NCI-H1417 treated with DMSO at 0.1 percent for 48 hours (cell line): ENCODE measurements around the gene GPR27.

Experiments used
- DNase-seq: peaks from one replicate; lab custom pipeline; 2025; lab: John Stamatoyannopoulos, UW

The GPR27 gene

DNA sequence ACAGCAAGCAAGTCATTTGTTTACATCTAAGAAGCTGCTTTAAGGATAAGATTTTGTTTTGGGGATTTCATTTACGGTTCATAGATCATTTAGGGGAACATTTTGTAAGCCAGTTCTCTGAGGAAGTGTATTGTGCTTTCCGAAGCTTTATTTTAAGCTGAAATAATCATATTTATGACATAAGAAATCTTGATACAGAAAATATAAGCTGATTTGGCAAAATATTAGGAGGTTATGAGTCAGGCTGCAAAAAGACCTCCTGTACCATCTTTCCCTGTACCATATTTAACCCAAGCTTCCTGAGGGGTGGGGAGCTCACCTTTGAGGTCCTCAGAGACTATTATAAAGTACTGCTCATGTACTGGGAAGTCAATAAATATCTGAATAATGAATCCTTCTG, 20.3 kb upstream of the GPR27 start:
- no peak for DNase-seq

DNA sequence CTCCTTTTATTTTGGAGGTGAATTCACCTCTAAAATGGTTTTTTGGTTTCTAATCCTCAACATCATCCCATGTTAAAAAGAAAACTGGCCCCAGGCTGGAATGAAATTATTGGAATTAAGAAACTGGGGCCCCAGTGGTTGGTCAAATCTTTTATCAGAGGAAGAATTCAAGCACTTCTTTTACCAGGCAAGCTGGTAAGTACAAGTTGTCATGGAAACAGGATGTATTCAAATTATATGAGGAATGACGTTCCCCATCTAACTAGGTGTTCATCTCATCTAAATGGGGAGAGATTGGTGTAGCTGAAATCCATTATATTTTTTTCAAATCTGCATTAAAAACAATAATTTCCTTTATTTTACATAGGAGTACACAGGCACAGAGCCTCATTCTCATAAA, 18.8 kb upstream of the GPR27 start:
- DNase-seq: no peak

DNA sequence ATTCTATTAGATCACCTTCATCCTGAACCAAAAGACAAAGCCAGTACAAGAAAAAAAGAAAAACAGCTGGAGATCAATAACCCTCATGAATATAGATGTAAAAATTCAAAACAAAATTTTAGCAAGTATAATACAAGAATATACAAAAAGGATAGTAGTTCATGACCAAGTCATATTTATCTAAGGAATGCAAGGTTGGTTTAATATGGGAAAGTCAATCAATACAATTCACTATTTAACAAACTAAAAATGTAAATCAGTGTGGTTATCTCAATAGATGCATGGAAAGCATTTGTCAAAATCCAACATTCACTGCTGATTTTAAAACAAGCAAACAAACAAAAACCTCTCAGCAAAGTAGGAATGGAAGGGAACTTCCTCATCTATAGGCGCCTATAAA, 11.0 kb upstream of the GPR27 start:
- no peak for DNase-seq

DNA sequence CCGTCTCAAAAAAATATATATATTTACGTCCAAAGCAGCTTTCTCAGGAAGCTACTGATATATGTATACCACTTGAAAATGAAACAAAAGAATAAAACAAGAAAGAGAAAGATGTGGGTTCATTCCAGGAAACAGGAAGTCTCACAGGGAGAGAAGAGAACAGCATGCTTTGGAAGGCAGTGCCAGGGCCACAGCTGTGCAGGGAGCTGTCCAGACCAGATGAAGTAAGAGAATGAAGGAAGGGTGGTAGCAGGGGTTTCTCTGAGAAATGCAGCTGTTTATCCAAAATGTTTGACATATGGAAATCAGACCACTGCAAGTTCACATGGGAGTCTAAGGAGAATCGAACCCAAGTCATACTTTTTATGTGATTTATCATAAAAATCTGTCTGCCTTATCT, 8.9 kb upstream of the GPR27 start:
- no peak for DNase-seq

DNA sequence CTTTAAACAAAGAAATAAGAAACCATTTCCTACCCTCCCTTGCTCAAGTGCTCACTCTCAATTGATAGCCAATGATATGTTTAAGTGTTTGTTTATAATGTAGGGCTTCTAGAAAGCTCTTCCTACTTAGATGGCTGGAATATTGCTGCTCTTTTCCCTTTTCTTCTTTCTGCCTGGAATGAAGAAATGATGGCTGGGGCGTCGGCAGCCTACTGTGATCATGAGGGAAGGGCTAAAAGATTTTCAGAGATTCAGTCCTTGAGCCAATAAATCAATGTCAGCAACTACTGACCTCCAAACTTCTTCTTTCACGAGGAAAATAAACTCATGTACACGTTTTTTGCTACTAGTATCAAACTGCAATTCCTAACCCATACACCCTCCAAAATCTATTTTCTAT, 2.1 kb upstream of the GPR27 start:
- no peak for DNase-seq

DNA sequence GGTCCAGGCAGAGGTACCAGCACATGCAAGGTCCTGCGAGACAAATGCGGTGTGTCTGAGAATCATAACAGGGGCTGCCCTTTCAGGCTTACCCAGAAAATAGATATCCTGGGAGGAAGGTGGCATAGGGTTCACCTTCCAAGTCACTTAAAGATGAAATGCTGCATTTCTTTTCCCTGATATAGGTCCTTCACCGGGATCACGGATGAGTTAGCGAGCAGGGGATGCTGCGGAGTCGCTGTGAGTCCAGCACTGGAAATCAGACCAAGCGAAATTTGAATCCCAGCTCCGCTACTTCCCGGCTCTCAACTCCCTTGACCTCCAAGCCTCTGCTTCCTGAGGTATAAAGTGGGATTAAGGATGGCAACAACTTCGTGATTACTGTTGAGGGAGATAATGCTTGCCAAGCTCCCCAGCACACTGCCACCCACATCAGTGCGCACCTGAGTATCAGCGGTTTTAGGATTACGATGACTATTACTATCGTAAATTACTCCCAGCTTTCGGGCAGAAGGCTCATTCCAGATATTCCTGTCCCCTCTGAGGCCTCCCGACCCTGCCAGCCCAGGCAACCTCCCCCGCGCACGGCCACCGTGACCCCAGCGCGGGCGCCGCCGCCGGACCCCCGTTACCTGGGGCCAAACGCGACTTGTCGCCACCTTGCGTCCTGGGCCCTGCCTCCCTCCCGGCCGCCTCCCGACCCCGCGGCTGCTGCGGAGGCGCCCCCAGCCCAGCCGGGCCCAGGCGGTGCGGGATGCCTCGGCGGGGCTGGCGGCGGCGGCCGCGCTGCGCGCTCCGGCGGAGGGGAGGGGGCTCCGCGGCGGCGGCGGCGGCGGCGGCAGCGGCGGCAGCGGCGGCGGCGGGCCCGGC, 589 bp upstream of the GPR27 start:
- DNase-seq: no peak

DNA sequence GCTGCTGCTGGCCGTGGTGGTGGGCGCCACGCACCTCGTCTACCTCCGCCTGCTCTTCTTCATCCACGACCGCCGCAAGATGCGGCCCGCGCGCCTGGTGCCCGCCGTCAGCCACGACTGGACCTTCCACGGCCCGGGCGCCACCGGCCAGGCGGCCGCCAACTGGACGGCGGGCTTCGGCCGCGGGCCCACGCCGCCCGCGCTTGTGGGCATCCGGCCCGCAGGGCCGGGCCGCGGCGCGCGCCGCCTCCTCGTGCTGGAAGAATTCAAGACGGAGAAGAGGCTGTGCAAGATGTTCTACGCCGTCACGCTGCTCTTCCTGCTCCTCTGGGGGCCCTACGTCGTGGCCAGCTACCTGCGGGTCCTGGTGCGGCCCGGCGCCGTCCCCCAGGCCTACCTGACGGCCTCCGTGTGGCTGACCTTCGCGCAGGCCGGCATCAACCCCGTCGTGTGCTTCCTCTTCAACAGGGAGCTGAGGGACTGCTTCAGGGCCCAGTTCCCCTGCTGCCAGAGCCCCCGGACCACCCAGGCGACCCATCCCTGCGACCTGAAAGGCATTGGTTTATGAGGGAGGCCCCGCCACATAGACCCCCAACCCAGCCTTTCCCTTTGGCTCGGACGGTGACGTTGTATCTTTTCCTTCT, 1.1 kb downstream of the GPR27 start:
- no peak for DNase-seq

DNA sequence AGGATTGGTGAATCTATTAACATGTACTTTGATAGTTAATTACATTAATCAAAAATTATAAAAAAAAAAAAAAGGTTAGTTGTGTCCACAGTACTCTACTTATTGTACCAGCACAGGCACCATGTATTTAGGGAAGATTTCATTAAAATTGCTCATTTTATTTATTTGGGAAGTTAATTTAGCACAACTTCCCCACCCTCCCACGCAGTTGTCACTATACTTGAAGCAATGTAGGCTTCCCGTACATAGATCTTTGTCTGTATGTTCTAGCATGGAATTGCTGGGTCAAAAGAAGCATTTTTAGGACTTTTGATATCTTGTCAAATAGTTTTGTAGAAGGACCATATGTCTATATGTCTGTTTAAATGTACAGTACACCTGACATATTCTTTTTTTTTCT, 4.4 kb downstream of the GPR27 start:
- no peak for DNase-seq

DNA sequence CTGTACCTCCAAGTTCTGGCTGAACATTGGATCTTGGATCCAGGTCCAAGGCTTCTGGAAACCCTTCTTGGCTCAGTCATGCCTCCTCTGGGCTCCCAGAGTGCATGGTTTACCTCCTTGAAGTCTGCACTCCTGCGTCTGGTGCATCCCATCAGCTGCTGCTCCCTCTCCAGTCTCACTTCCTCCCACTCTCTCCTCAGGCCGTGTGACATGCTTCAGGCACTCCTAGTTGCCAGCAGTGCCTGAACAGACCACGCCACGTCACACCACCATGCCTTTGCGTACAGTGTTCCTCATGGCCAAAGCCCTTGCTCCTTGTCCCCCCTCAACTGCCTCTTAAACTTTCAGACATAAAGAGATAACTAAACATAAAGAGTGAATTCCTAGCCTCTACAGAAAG, 5.7 kb downstream of the GPR27 start:
- DNase-seq: no peak

DNA sequence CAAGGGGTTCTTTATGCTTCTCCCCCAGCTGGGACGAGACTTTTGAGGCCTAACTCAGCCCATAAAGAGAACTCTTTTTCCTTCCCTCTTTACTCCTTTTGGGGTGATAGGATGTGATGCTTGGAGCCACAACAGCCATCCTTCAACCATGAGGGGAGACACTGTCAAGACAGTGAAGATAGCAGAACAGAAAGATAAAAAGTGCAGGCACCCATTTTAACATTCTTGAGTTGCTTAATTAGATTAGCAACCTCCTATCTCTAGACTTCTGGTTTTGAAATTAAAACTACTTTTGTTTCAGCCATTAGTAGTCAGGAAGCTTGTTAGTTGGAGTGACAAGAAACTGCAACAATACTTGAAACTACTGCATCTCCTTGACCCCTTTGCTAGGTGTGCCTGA, 6.5 kb downstream of the GPR27 start:
- no peak for DNase-seq

DNA sequence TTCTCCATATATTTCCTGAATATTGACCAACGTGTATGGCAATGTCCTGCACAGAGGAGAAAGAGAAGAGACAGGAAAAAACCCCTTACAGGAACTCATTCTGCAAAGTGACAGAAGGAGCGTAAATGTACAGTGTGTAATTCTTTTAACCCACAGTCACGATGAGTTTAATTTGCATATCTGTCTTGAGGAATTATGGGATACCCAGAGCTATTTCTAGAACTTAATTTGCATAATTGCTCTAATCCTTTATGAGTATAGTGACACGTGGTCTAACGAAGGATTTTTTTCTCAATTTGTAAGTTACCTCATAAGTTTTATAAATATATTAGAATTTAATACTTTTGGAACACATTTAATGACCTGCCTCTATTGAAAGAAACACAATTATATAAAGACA, 9.8 kb downstream of the GPR27 start:
- DNase-seq: no peak

DNA sequence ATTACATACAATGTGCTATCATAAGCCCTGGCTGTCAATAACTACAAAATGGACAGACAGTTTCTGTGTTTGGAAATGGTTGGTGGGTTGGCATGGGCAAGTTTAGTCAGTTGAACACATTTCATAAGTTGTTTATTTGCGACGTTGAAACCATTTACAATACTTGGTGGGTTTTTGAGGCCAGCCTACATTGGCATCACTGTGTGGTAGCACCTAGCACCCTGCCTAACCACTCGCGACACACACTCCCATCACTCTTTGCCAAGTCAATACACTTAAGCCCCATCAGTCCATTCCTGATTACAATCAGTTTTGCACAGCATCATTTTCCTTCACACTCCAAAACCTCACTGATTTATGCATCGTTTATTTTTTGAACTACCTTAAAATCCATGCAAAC, 17.5 kb downstream of the GPR27 start:
- DNase-seq: no peak

DNA sequence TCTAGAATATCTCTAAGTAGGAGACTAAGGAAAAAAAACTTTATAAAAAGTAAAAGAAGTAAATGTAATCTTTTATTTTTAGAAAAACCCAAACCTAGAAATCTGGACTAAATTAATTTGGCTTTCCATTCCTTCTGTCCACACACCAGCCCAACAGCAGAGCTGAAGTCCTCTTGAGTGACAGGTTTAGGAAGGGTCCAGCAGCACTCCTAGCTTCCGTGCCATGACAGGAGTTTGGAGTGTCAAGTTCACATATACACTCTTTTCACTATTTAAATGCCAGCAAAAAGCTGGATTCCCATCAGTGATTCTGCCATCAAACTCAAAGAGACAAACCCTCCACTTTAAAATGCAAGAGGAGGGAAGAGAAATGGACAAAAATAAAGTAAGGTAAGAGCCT, 18.2 kb downstream of the GPR27 start:
- DNase-seq: no peak

DNA sequence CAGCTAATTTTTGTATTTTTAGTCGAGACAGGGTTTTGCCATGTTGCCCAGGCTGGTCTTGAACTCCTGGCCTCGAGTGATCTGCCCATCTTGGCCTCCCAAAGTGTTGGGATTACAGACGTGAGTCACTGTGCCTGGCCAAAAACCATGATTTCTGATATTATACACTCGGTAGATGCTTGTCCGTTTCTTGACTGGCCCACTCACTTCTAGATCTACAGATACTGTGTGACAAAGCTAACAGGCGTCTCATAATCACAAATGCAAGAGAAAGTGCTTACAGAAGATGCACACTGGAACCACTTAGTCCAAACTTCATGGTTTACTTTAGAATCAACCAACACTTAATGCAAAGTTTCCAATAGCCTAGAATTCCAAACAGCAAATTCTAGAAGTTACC, 22.9 kb downstream of the GPR27 start:
- DNase-seq: no peak

DNA sequence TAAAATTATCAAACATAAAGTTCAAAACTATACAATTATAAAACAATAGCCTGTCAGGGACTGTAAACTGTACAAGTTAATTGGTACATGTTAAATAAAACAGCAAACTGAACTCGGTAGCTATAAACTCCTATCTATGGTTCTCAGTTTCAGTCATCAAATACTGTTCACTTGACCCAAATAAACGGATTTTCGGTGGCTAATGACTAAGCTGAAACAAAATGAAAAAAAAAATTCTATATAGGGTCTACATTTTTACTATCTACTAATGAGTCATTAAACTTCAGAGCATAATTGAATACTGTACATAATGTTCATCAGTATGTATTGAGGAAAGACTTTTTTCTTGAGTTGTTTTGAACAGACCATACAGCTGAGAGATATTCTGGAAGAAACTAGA, 24.7 kb downstream of the GPR27 start:
- DNase-seq: no peak

DNA sequence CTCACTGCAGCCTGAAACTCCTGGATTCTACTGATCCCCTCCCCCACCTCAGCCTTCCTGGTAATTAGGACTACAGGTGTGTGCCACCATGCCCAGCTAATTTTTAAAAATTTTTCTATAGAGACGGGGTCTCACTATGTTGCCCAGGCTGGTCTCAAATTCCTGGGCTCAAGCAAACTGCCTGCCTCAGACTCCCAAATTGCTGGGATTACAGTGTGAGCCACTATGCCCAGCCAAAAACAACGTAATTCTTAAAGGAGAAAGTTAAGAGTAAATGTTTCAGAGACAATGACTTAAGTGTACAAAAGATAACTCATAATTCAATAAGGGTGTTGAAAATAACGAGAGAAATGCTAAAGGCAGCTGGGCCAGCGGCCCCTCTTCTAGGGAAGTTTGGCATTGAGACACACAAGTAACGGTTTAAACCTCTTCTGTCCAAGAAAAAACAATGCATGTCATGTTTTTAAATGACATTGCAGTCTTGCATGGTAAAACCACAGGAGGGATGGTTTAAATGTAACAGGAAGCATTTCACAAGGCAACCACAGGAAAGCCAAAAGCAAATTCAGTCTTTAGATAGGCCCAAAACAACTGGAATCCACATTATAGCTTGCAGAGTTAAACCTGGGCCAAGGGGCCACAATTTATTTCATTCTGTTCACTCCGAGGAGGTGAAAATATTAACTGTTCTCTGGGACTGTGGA, 26.2 kb downstream of the GPR27 start:
- DNase-seq: no peak

DNA sequence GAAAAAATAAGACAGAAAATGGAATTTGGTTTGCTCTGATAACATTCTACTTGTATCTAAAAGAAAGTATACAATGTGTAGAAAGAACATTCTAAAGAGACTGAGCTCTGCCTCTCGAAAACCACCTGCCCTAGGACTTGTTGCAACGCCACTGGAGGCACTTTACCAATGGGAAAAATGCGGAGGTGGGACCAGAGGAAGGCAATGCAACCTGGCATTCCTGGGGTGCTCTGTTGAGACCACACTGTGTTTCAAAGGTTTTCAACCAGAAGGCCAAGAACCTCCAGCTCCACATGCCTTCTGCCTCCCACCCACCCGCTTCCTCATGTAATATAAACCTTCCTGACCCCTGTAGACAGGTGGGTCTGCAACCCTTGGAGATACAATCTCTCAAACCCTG, 26.8 kb downstream of the GPR27 start:
- no peak for DNase-seq

DNA sequence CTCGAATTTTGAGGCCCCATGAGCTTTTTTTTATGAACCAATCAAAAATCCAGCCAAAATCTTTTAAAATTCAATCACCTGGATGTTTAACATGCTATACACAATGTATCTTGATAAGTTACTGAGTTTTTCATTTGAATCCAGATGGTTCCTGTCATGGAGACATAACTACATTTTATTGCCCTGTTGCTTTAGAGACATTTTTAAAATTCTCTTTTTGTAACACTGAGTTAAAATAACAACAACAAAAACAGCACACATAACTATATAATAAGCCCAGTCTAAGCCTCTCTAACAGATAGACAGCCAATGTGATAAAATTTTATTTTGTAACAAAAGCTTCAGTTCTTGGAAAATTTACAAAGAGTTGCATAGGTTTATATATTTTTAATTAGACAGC, 29.5 kb downstream of the GPR27 start:
- no peak for DNase-seq

DNA sequence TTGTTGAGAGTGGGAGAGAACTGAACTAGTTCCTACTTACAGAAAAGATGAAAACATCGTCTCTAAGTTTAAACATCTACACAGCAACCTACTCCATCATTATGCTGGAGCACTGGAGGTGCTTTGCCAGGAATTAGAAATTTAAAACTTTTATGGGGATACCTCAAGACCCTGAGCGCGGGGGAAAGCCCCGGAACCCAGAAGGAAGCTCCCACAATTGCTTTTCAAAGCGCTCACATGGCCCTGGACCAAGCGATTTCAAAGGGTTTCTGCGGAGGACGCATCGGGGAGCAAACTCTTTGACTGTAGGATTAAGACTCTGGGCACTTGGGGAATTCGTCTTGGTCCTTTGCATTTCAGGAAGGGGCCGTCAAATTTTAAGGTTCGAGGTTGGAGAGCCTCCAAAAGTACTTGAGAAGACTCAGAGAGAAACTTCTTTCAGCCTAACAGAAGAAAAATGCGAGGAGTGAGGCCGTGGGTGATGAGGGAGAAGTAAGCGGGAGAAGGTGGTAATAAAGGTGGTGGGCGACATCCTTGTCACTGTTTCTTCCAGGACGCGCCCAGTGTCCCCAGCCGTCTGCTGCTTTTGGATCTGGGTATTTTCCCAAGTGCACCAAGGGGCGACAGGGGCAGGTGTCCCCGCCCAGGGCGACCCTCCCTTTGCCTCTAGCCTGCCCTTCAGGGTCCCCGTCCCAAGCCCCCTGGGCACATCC, 30.7 kb downstream of the GPR27 start:
- no peak for DNase-seq

DNA sequence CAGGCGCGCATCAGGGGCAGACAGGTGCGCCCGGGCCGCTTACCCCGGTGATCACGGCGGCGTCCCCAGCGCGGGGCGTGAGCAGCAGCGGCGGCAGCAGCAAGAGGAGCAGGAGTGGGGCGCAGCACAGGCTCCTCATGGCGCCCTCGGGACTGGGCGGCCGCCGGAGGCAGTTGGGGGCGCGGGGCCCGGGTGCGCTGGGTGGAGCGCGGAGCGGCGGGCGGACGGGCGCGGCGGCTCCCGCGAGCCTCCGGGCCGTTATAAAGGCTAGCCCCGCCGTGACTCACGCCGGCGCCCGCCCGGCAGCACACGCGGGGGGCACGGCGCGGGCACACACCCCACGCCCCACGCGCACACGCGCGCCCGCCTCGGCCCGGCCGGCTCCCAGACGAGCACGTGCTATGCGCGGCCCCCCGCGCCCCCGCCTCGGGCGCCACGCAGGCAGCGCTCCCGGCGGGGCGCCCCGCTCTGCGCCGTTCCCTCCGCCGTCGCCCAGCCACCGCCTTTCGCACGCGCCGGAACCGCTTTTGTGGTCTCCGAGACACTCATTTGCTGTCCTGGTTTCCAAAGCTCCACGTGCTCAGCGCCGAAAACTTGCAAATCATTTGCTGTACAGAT, 31.4 kb downstream of the GPR27 start, which contains the start of gene PROK2:
PROK2 (minus strand) TSS at position 235 of the 618 bp plus-strand sequence; CDS start at position 139, 96 bp downstream.
- DNase-seq: peak; percentile 4

DNA sequence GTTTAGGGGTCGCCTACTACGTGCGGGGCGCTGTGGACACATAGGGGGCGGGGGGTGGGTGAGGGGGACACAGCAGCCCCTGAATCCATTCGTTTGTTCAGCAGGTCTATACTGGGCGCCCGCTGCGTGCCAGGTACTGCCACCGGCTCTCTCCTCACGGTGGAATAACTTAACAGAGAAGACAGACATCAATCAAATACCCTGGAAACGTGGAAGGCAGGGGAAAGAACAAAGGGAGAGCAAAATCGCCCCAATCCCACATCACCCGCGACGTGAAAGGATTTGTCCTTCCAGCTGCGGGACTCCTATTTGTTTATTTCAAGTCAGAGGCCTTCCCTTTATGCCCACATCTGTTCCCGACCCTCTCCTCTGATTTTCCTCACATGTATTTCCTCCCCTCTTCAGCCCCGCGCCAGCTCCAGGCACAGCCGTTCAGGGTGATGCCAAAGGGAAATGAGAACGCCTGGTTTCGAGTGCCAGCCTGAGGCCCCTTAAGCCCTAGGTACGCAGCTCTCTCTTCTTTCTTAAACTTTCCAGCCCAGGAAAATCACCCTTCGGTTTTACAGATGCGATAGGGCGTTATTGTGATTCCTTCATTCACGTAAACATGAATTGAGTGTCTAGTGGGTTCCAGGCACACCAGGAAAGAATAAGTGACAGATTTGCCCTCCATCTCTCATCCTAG, 32.0 kb downstream of the GPR27 start:
- no peak for DNase-seq

DNA sequence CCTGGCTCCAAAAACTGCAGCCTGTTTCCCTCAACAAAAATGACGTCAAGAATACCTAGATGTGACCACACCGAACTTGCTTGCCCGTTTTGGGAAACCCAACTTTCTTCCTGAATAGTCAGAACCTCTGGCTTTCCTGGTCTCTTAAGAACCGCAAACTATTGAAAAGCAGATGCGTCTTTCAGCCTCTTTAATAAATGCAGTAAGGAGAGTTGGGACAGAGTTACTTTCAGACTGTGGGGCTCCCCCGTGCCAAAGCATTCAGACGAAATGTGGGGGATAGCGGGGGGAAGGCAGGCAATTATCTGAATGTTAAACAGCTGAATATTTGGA, 32.5 kb downstream of the GPR27 start:
- DNase-seq: no peak
